Measurements from ENCODE around the gene C11orf86. TPM values are rescaled to one million over a fixed set of nuclear protein-coding genes. Genes with fewer than 3 reads are reported as not detected.

Gene C11orf86
- total RNA-seq, 1 experiment from 2014 or later = 0.68 TPM

DNA sequence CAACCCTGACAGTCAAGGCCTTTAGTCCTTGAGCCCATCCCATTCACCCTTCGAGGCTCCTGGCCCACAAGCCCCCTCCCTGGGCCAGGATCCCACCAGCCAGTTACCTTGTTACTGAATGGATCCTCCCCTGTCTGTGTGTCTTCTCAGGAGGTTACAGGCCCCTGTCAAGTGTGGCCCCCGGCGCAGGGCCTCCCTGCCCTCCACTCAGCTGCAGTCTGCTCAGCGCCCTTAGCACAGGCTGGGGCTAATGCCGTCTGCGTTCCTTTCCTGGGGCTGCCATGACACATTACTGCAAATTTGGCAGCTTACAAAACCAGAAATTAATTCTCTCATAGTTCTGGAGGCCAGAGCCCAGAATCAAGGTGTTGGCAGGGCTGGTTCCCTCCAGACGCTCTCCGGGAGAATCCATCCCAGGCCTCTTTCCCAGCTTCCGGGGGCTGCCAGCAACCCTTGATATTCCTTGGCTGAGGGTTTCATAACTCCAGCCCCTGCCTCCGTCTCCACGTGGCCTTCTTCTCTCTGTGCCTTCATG, 38.5 kb downstream of the C11orf86 start:
- no peaks in the 10 kb centered on the region; the same call in none of the 2 replicates for H3K27me3 Mint-ChIP-seq (ENCODE audit: low read depth)
- H3K9me3 Mint-ChIP-seq = no peaks in the 10 kb centered on the region
- DNase-seq (ENCODE audit: low spot score) (no peak), ATAC-seq (no peak)
- ChIA-PET CTCF (interaction anchor here (0.6 to 1.3 kb wide), 2 partner anchors 8 to 249 kb away, joined by 5 to 6 read pairs; no protein-coding TSS in a partner anchor), POLR2A (no interaction called here)
- no peak overlapping the region for H3K27ac Mint-ChIP-seq
- H3K4me3 Mint-ChIP-seq = no peak overlapping the region
- TF ChIP-seq NFE2L1 (CRISPR knock-in tag; IDR thresholded peaks at IDR 0.05) (no peak), ATF1 (CRISPR knock-in tag; IDR thresholded peaks at IDR 0.05) (no peak), CBFB (CRISPR knock-in tag; IDR thresholded peaks at IDR 0.05; ENCODE audit: low read depth) (no peak), TEAD1 (CRISPR knock-in tag; IDR thresholded peaks at IDR 0.05) (no peak)
- TF ChIP-seq, protein P1, sequence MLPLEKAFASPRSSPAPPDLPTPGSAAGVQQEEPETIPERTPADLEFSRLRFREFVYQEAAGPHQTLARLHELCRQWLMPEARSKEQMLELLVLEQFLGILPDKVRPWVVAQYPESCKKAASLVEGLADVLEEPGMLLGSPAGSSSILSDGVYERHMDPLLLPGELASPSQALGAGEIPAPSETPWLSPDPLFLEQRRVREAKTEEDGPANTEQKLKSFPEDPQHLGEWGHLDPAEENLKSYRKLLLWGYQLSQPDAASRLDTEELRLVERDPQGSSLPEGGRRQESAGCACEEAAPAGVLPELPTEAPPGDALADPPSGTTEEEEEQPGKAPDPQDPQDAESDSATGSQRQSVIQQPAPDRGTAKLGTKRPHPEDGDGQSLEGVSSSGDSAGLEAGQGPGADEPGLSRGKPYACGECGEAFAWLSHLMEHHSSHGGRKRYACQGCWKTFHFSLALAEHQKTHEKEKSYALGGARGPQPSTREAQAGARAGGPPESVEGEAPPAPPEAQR (CRISPR knock-in tag; IDR thresholded peaks at IDR 0.05) = no peak
- TF ChIP-seq, protein P2, sequence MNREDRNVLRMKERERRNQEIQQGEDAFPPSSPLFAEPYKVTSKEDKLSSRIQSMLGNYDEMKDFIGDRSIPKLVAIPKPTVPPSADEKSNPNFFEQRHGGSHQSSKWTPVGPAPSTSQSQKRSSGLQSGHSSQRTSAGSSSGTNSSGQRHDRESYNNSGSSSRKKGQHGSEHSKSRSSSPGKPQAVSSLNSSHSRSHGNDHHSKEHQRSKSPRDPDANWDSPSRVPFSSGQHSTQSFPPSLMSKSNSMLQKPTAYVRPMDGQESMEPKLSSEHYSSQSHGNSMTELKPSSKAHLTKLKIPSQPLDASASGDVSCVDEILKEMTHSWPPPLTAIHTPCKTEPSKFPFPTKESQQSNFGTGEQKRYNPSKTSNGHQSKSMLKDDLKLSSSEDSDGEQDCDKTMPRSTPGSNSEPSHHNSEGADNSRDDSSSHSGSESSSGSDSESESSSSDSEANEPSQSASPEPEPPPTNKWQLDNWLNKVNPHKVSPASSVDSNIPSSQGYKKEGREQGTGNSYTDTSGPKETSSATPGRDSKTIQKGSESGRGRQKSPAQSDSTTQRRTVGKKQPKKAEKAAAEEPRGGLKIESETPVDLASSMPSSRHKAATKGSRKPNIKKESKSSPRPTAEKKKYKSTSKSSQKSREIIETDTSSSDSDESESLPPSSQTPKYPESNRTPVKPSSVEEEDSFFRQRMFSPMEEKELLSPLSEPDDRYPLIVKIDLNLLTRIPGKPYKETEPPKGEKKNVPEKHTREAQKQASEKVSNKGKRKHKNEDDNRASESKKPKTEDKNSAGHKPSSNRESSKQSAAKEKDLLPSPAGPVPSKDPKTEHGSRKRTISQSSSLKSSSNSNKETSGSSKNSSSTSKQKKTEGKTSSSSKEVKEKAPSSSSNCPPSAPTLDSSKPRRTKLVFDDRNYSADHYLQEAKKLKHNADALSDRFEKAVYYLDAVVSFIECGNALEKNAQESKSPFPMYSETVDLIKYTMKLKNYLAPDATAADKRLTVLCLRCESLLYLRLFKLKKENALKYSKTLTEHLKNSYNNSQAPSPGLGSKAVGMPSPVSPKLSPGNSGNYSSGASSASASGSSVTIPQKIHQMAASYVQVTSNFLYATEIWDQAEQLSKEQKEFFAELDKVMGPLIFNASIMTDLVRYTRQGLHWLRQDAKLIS (CRISPR knock-in tag; IDR thresholded peaks at IDR 0.05; ENCODE audit: borderline replicate concordance) = no peak
- H3K4me1 Mint-ChIP-seq = peaks cover 10% of the 10 kb centered on the region
- peaks cover 5% of the 10 kb centered on the region for H3K36me3 Mint-ChIP-seq

DNA sequence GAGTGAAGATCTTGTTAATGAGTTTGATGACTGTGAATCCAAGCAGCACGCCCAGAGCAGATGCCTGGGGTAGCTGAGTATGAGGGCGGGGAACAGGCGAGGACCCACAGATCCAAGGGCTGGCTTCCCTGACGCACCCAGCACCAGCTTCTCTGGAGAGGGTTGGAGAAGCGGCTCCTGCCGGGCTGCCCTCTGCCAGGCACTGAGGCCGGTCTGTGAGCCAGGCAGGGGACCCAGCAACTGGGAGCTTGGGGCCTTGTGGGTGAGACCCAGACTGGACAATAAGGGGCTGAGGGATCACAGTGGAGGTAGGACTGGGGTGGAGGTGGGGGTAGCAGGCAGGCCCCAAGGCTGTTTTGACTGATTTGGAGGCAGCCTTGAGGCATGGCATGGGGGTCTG, 39.2 kb downstream of the C11orf86 start:
- DNase-seq (ENCODE audit: low spot score) (no peak), ATAC-seq (no peak)
- H3K4me1 Mint-ChIP-seq = peaks cover 12% of the 10 kb centered on the region
- no peaks in the 10 kb centered on the region; the same call in none of the 2 replicates for H3K27me3 Mint-ChIP-seq (ENCODE audit: low read depth)
- CTCF ChIA-PET = interaction anchor here (1.0 to 1.7 kb wide), 2 partner anchors 10 to 131 kb away, joined by 3 to 4 read pairs; no protein-coding TSS in a partner anchor
- H3K9me3 Mint-ChIP-seq = no peaks in the 10 kb centered on the region
- POLR2A ChIA-PET = no interaction called here
- peak overlapping the region; percentile 33; the same call in 1 of the 2 replicates for H3K27ac Mint-ChIP-seq
- peaks cover 5% of the 10 kb centered on the region for H3K36me3 Mint-ChIP-seq
- no peak overlapping the region for H3K4me3 Mint-ChIP-seq
- TF ChIP-seq TP53 (CRISPR knock-in tag; IDR thresholded peaks at IDR 0.05) (no peak), ZNF396 (CRISPR knock-in tag; IDR thresholded peaks at IDR 0.05; ENCODE audit: borderline replicate concordance) (no peak), SP1 (CRISPR knock-in tag; conservative IDR thresholded peaks at IDR 0.05) (no peak), ELF4 (CRISPR knock-in tag; IDR thresholded peaks at IDR 0.05; ENCODE audit: low read depth) (no peak), ZNF121 (CRISPR knock-in tag; IDR thresholded peaks at IDR 0.05) (no peak), MYBL2 (CRISPR knock-in tag; IDR thresholded peaks at IDR 0.05) (no peak), TEAD4 (CRISPR knock-in tag; IDR thresholded peaks at IDR 0.05) (no peak)
- TF ChIP-seq, protein P3, sequence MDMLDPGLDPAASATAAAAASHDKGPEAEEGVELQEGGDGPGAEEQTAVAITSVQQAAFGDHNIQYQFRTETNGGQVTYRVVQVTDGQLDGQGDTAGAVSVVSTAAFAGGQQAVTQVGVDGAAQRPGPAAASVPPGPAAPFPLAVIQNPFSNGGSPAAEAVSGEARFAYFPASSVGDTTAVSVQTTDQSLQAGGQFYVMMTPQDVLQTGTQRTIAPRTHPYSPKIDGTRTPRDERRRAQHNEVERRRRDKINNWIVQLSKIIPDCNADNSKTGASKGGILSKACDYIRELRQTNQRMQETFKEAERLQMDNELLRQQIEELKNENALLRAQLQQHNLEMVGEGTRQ (CRISPR knock-in tag; IDR thresholded peaks at IDR 0.05) = no peak
- TF ChIP-seq, protein P4, sequence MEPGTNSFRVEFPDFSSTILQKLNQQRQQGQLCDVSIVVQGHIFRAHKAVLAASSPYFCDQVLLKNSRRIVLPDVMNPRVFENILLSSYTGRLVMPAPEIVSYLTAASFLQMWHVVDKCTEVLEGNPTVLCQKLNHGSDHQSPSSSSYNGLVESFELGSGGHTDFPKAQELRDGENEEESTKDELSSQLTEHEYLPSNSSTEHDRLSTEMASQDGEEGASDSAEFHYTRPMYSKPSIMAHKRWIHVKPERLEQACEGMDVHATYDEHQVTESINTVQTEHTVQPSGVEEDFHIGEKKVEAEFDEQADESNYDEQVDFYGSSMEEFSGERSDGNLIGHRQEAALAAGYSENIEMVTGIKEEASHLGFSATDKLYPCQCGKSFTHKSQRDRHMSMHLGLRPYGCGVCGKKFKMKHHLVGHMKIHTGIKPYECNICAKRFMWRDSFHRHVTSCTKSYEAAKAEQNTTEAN (CRISPR knock-in tag; IDR thresholded peaks at IDR 0.05) = no peak
- TF ChIP-seq, protein P5, sequence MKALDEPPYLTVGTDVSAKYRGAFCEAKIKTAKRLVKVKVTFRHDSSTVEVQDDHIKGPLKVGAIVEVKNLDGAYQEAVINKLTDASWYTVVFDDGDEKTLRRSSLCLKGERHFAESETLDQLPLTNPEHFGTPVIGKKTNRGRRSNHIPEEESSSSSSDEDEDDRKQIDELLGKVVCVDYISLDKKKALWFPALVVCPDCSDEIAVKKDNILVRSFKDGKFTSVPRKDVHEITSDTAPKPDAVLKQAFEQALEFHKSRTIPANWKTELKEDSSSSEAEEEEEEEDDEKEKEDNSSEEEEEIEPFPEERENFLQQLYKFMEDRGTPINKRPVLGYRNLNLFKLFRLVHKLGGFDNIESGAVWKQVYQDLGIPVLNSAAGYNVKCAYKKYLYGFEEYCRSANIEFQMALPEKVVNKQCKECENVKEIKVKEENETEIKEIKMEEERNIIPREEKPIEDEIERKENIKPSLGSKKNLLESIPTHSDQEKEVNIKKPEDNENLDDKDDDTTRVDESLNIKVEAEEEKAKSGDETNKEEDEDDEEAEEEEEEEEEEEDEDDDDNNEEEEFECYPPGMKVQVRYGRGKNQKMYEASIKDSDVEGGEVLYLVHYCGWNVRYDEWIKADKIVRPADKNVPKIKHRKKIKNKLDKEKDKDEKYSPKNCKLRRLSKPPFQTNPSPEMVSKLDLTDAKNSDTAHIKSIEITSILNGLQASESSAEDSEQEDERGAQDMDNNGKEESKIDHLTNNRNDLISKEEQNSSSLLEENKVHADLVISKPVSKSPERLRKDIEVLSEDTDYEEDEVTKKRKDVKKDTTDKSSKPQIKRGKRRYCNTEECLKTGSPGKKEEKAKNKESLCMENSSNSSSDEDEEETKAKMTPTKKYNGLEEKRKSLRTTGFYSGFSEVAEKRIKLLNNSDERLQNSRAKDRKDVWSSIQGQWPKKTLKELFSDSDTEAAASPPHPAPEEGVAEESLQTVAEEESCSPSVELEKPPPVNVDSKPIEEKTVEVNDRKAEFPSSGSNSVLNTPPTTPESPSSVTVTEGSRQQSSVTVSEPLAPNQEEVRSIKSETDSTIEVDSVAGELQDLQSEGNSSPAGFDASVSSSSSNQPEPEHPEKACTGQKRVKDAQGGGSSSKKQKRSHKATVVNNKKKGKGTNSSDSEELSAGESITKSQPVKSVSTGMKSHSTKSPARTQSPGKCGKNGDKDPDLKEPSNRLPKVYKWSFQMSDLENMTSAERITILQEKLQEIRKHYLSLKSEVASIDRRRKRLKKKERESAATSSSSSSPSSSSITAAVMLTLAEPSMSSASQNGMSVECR (CRISPR knock-in tag; IDR thresholded peaks at IDR 0.05; ENCODE audit: borderline replicate concordance) = no peak
- TF ChIP-seq, protein P6, sequence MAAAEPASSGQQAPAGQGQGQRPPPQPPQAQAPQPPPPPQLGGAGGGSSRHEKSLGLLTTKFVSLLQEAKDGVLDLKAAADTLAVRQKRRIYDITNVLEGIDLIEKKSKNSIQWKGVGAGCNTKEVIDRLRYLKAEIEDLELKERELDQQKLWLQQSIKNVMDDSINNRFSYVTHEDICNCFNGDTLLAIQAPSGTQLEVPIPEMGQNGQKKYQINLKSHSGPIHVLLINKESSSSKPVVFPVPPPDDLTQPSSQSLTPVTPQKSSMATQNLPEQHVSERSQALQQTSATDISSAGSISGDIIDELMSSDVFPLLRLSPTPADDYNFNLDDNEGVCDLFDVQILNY (CRISPR knock-in tag; IDR thresholded peaks at IDR 0.05) = no peak
- TF ChIP-seq, protein P7, sequence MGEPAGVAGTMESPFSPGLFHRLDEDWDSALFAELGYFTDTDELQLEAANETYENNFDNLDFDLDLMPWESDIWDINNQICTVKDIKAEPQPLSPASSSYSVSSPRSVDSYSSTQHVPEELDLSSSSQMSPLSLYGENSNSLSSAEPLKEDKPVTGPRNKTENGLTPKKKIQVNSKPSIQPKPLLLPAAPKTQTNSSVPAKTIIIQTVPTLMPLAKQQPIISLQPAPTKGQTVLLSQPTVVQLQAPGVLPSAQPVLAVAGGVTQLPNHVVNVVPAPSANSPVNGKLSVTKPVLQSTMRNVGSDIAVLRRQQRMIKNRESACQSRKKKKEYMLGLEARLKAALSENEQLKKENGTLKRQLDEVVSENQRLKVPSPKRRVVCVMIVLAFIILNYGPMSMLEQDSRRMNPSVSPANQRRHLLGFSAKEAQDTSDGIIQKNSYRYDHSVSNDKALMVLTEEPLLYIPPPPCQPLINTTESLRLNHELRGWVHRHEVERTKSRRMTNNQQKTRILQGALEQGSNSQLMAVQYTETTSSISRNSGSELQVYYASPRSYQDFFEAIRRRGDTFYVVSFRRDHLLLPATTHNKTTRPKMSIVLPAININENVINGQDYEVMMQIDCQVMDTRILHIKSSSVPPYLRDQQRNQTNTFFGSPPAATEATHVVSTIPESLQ (CRISPR knock-in tag; IDR thresholded peaks at IDR 0.05) = no peak
